Natural killer cell (primary cell): ENCODE measurements around the gene DOLK. TPM values are rescaled to one million over a fixed set of nuclear protein-coding genes. Genes with fewer than 3 reads are reported as not detected.

Source experiments
- ATAC-seq, 3 donors: fragments of 150-1000 bp in 2 of 3; fragments of 200-7000 bp in 1 of 3; cut with Tn5 transposase; 1 replicate in 1 of 3; 2 replicates in 2 of 3; pipeline ENCODE4 v1.10.0; 2021; ENCODE audit warnings: mild to moderate bottlenecking in 2 of 3, moderate library complexity in 2 of 3
- DNase-seq, 2 donors: peaks; one replicate each; pipeline versions ENCODE4 v3.0.0 to v3.0.0-alpha.2; 2013 to 2021; ENCODE audit warnings: mixed read lengths in 1 of 2
- H3K27ac ChIP-seq: one replicate; pipeline ENCODE4 v1.5.1; 2013; ENCODE audit warnings: mild to moderate bottlenecking, low read length
- H3K27me3 ChIP-seq: one replicate; pipeline ENCODE4 v1.6.1; 2013; ENCODE audit warnings: low read length; ENCODE audit not compliant: control insufficient read depth, insufficient read depth
- H3K36me3 ChIP-seq: one replicate; pipeline ENCODE4 v1.6.1; 2013; ENCODE audit warnings: low read length; ENCODE audit not compliant: control insufficient read depth, insufficient read depth
- H3K4me1 ChIP-seq: one replicate; pipeline ENCODE4 v1.6.1; 2013; ENCODE audit warnings: low read length; ENCODE audit not compliant: control insufficient read depth, insufficient read depth
- H3K4me3 ChIP-seq: one replicate; pipeline ENCODE4 v1.5.1; 2013; ENCODE audit warnings: low read length
- H3K9me3 ChIP-seq: one replicate; pipeline ENCODE4 v1.6.1; 2013; ENCODE audit warnings: low read length; ENCODE audit not compliant: control insufficient read depth, insufficient read depth
- H3K27ac Mint-ChIP-seq, 2 donors: one replicate each; pipeline ENCODE4 v1.8.0; 2022; ENCODE audit warnings: mild to moderate bottlenecking in 2 of 2, mixed read lengths in 2 of 2, moderate library complexity in 1 of 2
- H3K27me3 Mint-ChIP-seq, 2 donors: one replicate each; pipeline ENCODE4 v1.8.0; 2022; ENCODE audit warnings: low read depth in 2 of 2, mixed read lengths in 2 of 2
- H3K36me3 Mint-ChIP-seq: one replicate; pipeline ENCODE4 v1.8.0; 2022; ENCODE audit warnings: mixed read lengths
- H3K4me1 Mint-ChIP-seq, 2 donors: one replicate each; pipeline ENCODE4 v1.8.0; 2022; ENCODE audit warnings: mixed read lengths in 2 of 2
- H3K4me3 Mint-ChIP-seq: one replicate; pipeline ENCODE4 v1.8.0; 2022; ENCODE audit warnings: mild to moderate bottlenecking, moderate library complexity, mixed read lengths
- H3K9me3 Mint-ChIP-seq, 2 donors: one replicate each; pipeline ENCODE4 v1.8.0; 2022; ENCODE audit warnings: mixed read lengths in 2 of 2
- CTCF ChIP-seq: fragments of 200-600 bp; IDR thresholded peaks from one replicate; pipeline ENCODE4 v1.8.0; 2022; ENCODE audit warnings: antibody characterized with exemption
- WGBS: methylation state at CpG from one replicate; pipeline ENCODE4 v1.1.7; 2013; ENCODE audit warnings: missing lambda C conversion rate; ENCODE audit not compliant: insufficient coverage; 5-methylcytosine and 5-hydroxymethylcytosine counted together
- intact Hi-C: fragments of 100-400 bp; cut with micrococcal nuclease; formaldehyde crosslinking; loops from one replicate; pipeline ENCODE4 v1.14.2; 2022
- total RNA-seq, 4 donors: library from RNA; stranded (reverse); fragments of 120-200 nt in 1 of 4; gene quantifications; one replicate each; pipeline versions ENCODE4 v1.2.3 to v1.2.4, GENCODE V29; 2013 to 2022

The DOLK gene
- total RNA-seq, 3 donors from 2014 or later (not counting 1 experiment from before 2014, with no cell fraction given): 4.8 to 8.9 (median 6.7) TPM

GRCh38 chr9:128929560-128929959, 17.8 kb downstream of the DOLK start:
- no peak for TF ChIP-seq CTCF
- Histone ChIP-seq H3K9me3 (no peaks in the 10 kb centered on the region), H3K27ac (no peak overlapping the region), H3K4me3 (no peak overlapping the region), H3K36me3 (no peaks in the 10 kb centered on the region), H3K4me1 (peaks cover 7% of the 10 kb centered on the region), H3K27me3 (no peaks in the 10 kb centered on the region)
- Mint-ChIP-seq H3K27ac (no peak overlapping the region), H3K4me3 (no peak overlapping the region), H3K4me1 (peaks cover 9 to 23% of the 10 kb centered on the region in 2 donors), H3K9me3 (no peaks in the 10 kb centered on the region), H3K27me3 (no peaks in the 10 kb centered on the region), H3K36me3 (no peaks in the 10 kb centered on the region)
- DNase-seq (no peak), ATAC-seq (no peak)
- intact Hi-C loops: no loop called here
- 94% methylated on average over 3 of the region's 4 CpGs for WGBS

- Mint-ChIP-seq H3K27ac (no peak overlapping the region), H3K4me3 (no peak overlapping the region), H3K27me3 (no peaks in the 10 kb centered on the region), H3K36me3 (no peaks in the 10 kb centered on the region), H3K4me1 (peaks cover 9 to 24% of the 10 kb centered on the region in 2 donors), H3K9me3 (no peaks in the 10 kb centered on the region)
- WGBS: 96% methylated on average over 2 of the region's 2 CpGs
- Histone ChIP-seq H3K4me1 (peaks cover 8% of the 10 kb centered on the region), H3K9me3 (no peaks in the 10 kb centered on the region), H3K4me3 (no peak overlapping the region), H3K36me3 (no peaks in the 10 kb centered on the region), H3K27me3 (no peaks in the 10 kb centered on the region), H3K27ac (no peak overlapping the region)
- ATAC-seq (no peak), DNase-seq (no peak)
- intact Hi-C loops: loop anchor here (1.0 kb wide), 1 partner anchor 65 kb away; no protein-coding TSS in a partner anchor
- no peak for TF ChIP-seq CTCF
Measured at GRCh38 chr9:128928624-128929023, 18.8 kb downstream of the DOLK start.

- Mint-ChIP-seq H3K9me3 (no peaks in the 10 kb centered on the region), H3K27ac (peak overlapping the region; percentile 50 to 74), H3K27me3 (no peaks in the 10 kb centered on the region), H3K36me3 (no peaks in the 10 kb centered on the region), H3K4me1 (peaks cover 9 to 30% of the 10 kb centered on the region in 2 donors), H3K4me3 (no peak overlapping the region)
- peak; percentile 87 for TF ChIP-seq CTCF
- no peaks in the 10 kb centered on the region for H3K27me3 ChIP-seq
- H3K4me3 ChIP-seq: no peak overlapping the region
- DNase-seq: peak; percentile 44 to 79
- intact Hi-C loops: loop anchor here (1.0 kb wide), 1 partner anchor 65 kb away; no protein-coding TSS in a partner anchor
- H3K9me3 ChIP-seq: no peaks in the 10 kb centered on the region
- peaks cover 15% of the 10 kb centered on the region for H3K4me1 ChIP-seq
- H3K36me3 ChIP-seq: no peaks in the 10 kb centered on the region
- no peak overlapping the region for H3K27ac ChIP-seq
- ATAC-seq: peak; percentile 48 to 83 (median 78)
- 40% methylated on average over 10 of the region's 10 CpGs for WGBS
Measured at GRCh38 chr9:128927731-128928411, 19.5 kb downstream of the DOLK start.

DNA sequence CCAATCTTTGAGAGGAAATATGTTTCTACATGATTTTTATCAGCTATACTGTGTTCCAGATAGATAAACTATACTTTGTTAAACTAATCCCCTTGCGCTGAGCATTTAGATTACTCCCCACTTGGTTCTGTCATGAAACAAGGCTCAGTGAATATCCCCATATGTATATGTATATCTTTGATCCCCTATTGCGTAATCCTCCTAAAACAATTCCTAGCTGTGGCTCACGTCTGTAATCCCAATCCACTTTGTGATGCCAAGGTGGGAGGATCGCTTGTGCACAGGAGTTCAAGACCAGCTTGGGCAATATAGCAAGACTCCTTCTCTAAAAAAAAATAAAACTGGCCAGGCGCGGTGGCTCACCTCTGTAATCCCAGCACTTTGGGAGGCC, 23.9 kb downstream of the DOLK start:
- Mint-ChIP-seq H3K27me3 (no peaks in the 10 kb centered on the region), H3K4me1 (peaks cover 15 to 54% of the 10 kb centered on the region in 2 donors), H3K9me3 (no peaks in the 10 kb centered on the region), H3K27ac (peak overlapping the region; percentile 34 to 88), H3K36me3 (no peaks in the 10 kb centered on the region), H3K4me3 (peak overlapping the region; percentile 25)
- H3K27me3 ChIP-seq: no peaks in the 10 kb centered on the region
- H3K4me3 ChIP-seq: no peak overlapping the region
- peaks cover 30% of the 10 kb centered on the region for H3K4me1 ChIP-seq
- H3K9me3 ChIP-seq: no peaks in the 10 kb centered on the region
- WGBS: 97% methylated on average over 5 of the region's 6 CpGs
- no peak for DNase-seq
- intact Hi-C loops: loop anchor here (5.0 kb wide), 1 partner anchor 41 kb away; the partner anchor contains the start of genes KYAT1 and LRRC8A
- H3K27ac ChIP-seq: peak overlapping the region; percentile 39
- peaks cover 3% of the 10 kb centered on the region for H3K36me3 ChIP-seq
- no peak for ATAC-seq
- no peak for TF ChIP-seq CTCF
